Progenitor cell of endocrine pancreas (in vitro differentiated cells): Measurements from ENCODE around the gene BLOC1S4. TPM values are rescaled to one million over a fixed set of nuclear protein-coding genes. Genes with fewer than 3 reads are reported as not detected.

ENCODE experiments used
- DNase-seq: peaks from one replicate; pipeline ENCODE4 v3.0.0; 2021; ENCODE audit warnings: low spot score; ENCODE audit not compliant: unreplicated experiment
- H3K27ac Mint-ChIP-seq: 2 replicates; pipeline ENCODE4 v1.8.0; 2021; ENCODE audit warnings: mild to moderate bottlenecking, moderate library complexity, mixed read lengths
- H3K27me3 Mint-ChIP-seq: 2 replicates; pipeline ENCODE4 v1.8.0; 2021; ENCODE audit warnings: mixed read lengths
- H3K36me3 Mint-ChIP-seq: 2 replicates; pipeline ENCODE4 v1.8.0; 2022; ENCODE audit warnings: mixed read lengths; ENCODE audit not compliant: insufficient read depth
- H3K4me1 Mint-ChIP-seq: 2 replicates; pipeline ENCODE4 v1.8.0; 2021; ENCODE audit warnings: low read depth, mixed read lengths
- H3K4me3 Mint-ChIP-seq: 2 replicates; pipeline ENCODE4 v1.8.0; 2021; ENCODE audit warnings: low read depth, mild to moderate bottlenecking, moderate library complexity, mixed read lengths
- H3K9me3 Mint-ChIP-seq: 2 replicates; pipeline ENCODE4 v1.8.0; 2021; ENCODE audit warnings: low read depth, mixed read lengths
- CTCF ChIP-seq: fragments of 200-600 bp; sonication (generic); IDR thresholded peaks from one replicate; pipeline ENCODE4 v1.5.0; 2021; ENCODE audit warnings: antibody characterized with exemption, mild to moderate bottlenecking; ENCODE audit not compliant: unreplicated experiment
- total RNA-seq: library from RNA; stranded (reverse); gene quantifications from 2 replicates; pipeline ENCODE4 v1.2.1, GENCODE V29; 2021

BLOC1S4 gene
- total RNA-seq, 1 donor from 2014 or later, result 18.8 TPM

- H3K27me3 Mint-ChIP-seq, result peaks cover 12% of the 10 kb centered on the region
- peaks cover 5% of the 10 kb centered on the region for H3K4me1 Mint-ChIP-seq
- no peak overlapping the region for H3K27ac Mint-ChIP-seq
- no peaks in the 10 kb centered on the region for H3K36me3 Mint-ChIP-seq
- no peaks in the 10 kb centered on the region for H3K9me3 Mint-ChIP-seq
- TF ChIP-seq CTCF, result no peak
- no peak for DNase-seq
- no peak overlapping the region for H3K4me3 Mint-ChIP-seq
Measured at GRCh38 chr4:6731780-6732179, 15.8 kb downstream of the BLOC1S4 start.

GRCh38 chr4:6732441-6733357 lies 16.7 kb downstream of the BLOC1S4 start:
- DNase-seq, result no peak
- TF ChIP-seq CTCF, result no peak

GRCh38 chr4:6733358-6734164 lies 17.6 kb downstream of the BLOC1S4 start:
- Mint-ChIP-seq H3K9me3 (no peaks in the 10 kb centered on the region), H3K27me3 (peaks cover 12% of the 10 kb centered on the region), H3K4me3 (no peak overlapping the region), H3K4me1 (peaks cover 5% of the 10 kb centered on the region), H3K36me3 (no peaks in the 10 kb centered on the region), H3K27ac (peak overlapping the region; percentile 49)
- DNase-seq, result no peak
- no peak for TF ChIP-seq CTCF

More at GRCh38 chr4:6732441-6733357, 16.7 kb downstream of the BLOC1S4 start:
- H3K4me1 Mint-ChIP-seq, result peaks cover 5% of the 10 kb centered on the region
- H3K36me3 Mint-ChIP-seq, result no peaks in the 10 kb centered on the region
- peaks cover 12% of the 10 kb centered on the region for H3K27me3 Mint-ChIP-seq
- peak overlapping the region; percentile 89 for H3K27ac Mint-ChIP-seq
- no peak overlapping the region for H3K4me3 Mint-ChIP-seq
- H3K9me3 Mint-ChIP-seq, result no peaks in the 10 kb centered on the region

GRCh38 chr4:6734165-6734786 lies 18.3 kb downstream of the BLOC1S4 start:
- H3K4me3 Mint-ChIP-seq, result no peak overlapping the region
- peaks cover 2% of the 10 kb centered on the region for H3K9me3 Mint-ChIP-seq
- H3K4me1 Mint-ChIP-seq, result peaks cover 5% of the 10 kb centered on the region
- H3K27ac Mint-ChIP-seq, result peak overlapping the region; percentile 21
- no peaks in the 10 kb centered on the region for H3K36me3 Mint-ChIP-seq
- DNase-seq, result no peak
- no peak for TF ChIP-seq CTCF
- peaks cover 12% of the 10 kb centered on the region for H3K27me3 Mint-ChIP-seq

- no peak overlapping the region for H3K27ac Mint-ChIP-seq
- no peak for DNase-seq
- H3K27me3 Mint-ChIP-seq, result peaks cover under 1% of the 10 kb centered on the region
- H3K9me3 Mint-ChIP-seq, result peaks cover 7% of the 10 kb centered on the region
- no peaks in the 10 kb centered on the region for H3K4me1 Mint-ChIP-seq
- no peak overlapping the region for H3K4me3 Mint-ChIP-seq
- no peak for TF ChIP-seq CTCF
- no peaks in the 10 kb centered on the region for H3K36me3 Mint-ChIP-seq
Measured at GRCh38 chr4:6739920-6740319, 23.9 kb downstream of the BLOC1S4 start.
